ENCODE results near the gene COPZ1.

COPZ1 gene

GRCh38 chr12:54359762-54360351 is 34.9 kb downstream of the COPZ1 start:
- no peak for DNase-seq

GRCh38 chr12:54360717-54361456 is 36.0 kb downstream of the COPZ1 start:
- peak; percentile 30 for DNase-seq

GRCh38 chr12:54363047-54363446 is 38.1 kb downstream of the COPZ1 start:
- no peak for DNase-seq

GRCh38 chr12:54363618-54364017 is 38.7 kb downstream of the COPZ1 start:
- no peak for DNase-seq

- DNase-seq, result no peak
Observed at GRCh38 chr12:54364413-54364812, 39.5 kb downstream of the COPZ1 start, which contains the start of gene GPR84. GPR84 (minus strand) TSS chr12:54364486; CDS start chr12:54363851, 635 bp downstream.

- no peak for DNase-seq
Observed at GRCh38 chr12:54368025-54368708, 43.2 kb downstream of the COPZ1 start.

- DNase-seq, result peak; percentile 80
Observed at GRCh38 chr12:54368709-54369596, 44.0 kb downstream of the COPZ1 start.

- no peak for DNase-seq
Observed at GRCh38 chr12:54369597-54370131, 44.7 kb downstream of the COPZ1 start.

- no peak for DNase-seq
Observed at GRCh38 chr12:54370171-54370730, 45.3 kb downstream of the COPZ1 start.

GRCh38 chr12:54371328-54372112 is 46.6 kb downstream of the COPZ1 start:
- no peak for DNase-seq

GRCh38 chr12:54372113-54372806 is 47.3 kb downstream of the COPZ1 start:
- DNase-seq, result no peak

- DNase-seq, result no peak
Observed at GRCh38 chr12:54373649-54374561, 49.0 kb downstream of the COPZ1 start.

GRCh38 chr12:54374562-54375258 is 49.8 kb downstream of the COPZ1 start:
- DNase-seq, result no peak

GRCh38 chr12:54375259-54375579 is 50.3 kb downstream of the COPZ1 start:
- no peak for DNase-seq

GRCh38 chr12:54376596-54376995 is 51.7 kb downstream of the COPZ1 start:
- no peak for DNase-seq

GRCh38 chr12:54377007-54377406 is 52.1 kb downstream of the COPZ1 start:
- DNase-seq, result no peak

GRCh38 chr12:54377797-54378515 is 53.0 kb downstream of the COPZ1 start:
- DNase-seq, result no peak

GRCh38 chr12:54378796-54379397 is 54.0 kb downstream of the COPZ1 start:
- no peak for DNase-seq

Measured in activated effector memory CD4-positive, alpha-beta T cell treated with Interleukin-2 at 50 U/mL for 16 hours (primary cell).